Measurements from ENCODE around the gene CSKMT. TPM values are rescaled to one million over a fixed set of nuclear protein-coding genes. Genes with fewer than 3 reads are reported as not detected.

The CSKMT gene
- total RNA-seq, 2 experiments from 2014 or later = 37.1 to 43.6 TPM

DNA sequence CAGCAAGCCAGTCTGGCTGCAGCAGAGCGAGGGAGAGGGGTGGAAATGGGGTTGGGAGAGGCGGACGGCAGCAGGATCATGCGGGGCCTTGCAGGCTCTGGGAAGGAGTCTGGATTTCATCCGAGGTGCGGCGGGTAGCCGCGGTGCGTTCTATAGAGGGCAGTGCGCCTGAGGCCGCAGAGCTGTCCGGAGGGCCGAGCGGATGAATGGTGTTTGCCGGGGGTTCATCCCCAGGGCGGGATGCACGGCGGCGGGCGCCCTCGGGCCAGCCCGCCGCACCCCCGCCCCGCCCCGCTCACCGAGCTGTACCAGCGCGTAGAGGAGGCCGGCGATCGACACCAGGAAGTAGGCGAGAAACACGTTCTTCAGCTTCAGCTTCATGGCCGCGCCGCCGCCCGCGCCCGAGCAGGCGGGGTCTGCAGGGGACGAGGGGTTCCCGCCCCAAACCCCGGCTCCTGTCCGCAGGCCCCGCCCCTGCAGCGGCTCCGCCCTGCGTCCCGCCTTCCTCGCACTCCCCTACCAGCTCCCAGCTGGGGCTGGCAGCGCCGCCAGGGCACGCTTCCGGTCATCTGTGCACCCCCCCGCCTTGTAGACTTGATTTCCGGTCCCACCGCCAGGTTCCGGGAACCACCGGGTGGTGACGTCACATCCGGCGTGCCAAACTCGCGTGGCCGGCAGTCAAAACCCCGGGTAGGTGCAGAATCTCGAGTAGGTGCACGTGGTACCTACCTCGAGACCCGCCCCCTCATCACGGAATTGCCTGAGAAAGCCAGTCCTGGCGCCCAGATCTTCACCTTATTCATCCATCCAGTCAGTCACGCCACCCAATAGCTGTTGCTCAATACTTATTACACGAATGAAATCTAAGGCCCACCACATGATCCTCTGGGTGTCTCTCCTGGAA, 43.3 kb upstream of the CSKMT start, which contains the start of gene B3GAT3:
Gene B3GAT3 (minus strand): TSS at position 420 of the 904 bp plus-strand sequence. CDS start 39 bp downstream, at position 381.
- H3K27me3 Mint-ChIP-seq = no peaks in the 10 kb centered on the region
- H3K4me3 Mint-ChIP-seq = peak within 1 kb of the TSS; percentile 88
- no peak for TF ChIP-seq CTCF (IDR thresholded peaks at IDR 0.05)
- DNase-seq (peak; percentile 98), ATAC-seq (peak; percentile 94)
- POLR2A ChIA-PET = interaction anchor here (0.7 to 5.1 kb wide), 23 partner anchors 10 to 233 kb away, joined by 3 to 48 read pairs (median 5); partner anchors contain the start of genes C11orf98, CSKMT, EML3 and GANAB
- H3K9me3 Mint-ChIP-seq = no peaks in the 10 kb centered on the region
- H3K27ac Mint-ChIP-seq = peak within 1 kb of the TSS; percentile 91
- peaks cover 34% of the 10 kb centered on the region for H3K36me3 Mint-ChIP-seq (ENCODE audit: low read depth)
- peaks cover 24% of the 10 kb centered on the region for H3K4me1 Mint-ChIP-seq (ENCODE audit: low read depth)
- CTCF ChIA-PET = interaction anchor here (0.6 to 3.9 kb wide), 7 partner anchors 10 to 72 kb away, joined by 3 to 26 read pairs (median 4); partner anchors contain the start of genes EML3, MTA2 and ROM1
- intact Hi-C loops (cut with micrococcal nuclease) = no loop called here

GRCh38 chr11:62622476-62623089, 42.5 kb upstream of the CSKMT start:
- TF ChIP-seq CTCF (IDR thresholded peaks at IDR 0.05) = no peak
- H3K4me3 Mint-ChIP-seq = peak overlapping the region; percentile 88
- no peak for ATAC-seq
- intact Hi-C loops (cut with micrococcal nuclease) = no loop called here
- no peak for DNase-seq
- ChIA-PET CTCF (interaction anchor here (0.6 to 3.9 kb wide), 7 partner anchors 11 to 85 kb away, joined by 3 to 26 read pairs (median 4); partner anchors contain the start of genes EML3, GNG3, MTA2 and ROM1), POLR2A (interaction anchor here (0.6 to 5.1 kb wide), 17 partner anchors 11 to 233 kb away, joined by 3 to 48 read pairs (median 8); partner anchors contain the start of genes C11orf98, CSKMT, EML3 and GANAB)
- H3K36me3 Mint-ChIP-seq (ENCODE audit: low read depth) = peaks cover 34% of the 10 kb centered on the region
- H3K27me3 Mint-ChIP-seq = no peaks in the 10 kb centered on the region
- H3K27ac Mint-ChIP-seq = peak overlapping the region; percentile 87
- peaks cover 24% of the 10 kb centered on the region for H3K4me1 Mint-ChIP-seq (ENCODE audit: low read depth)
- H3K9me3 Mint-ChIP-seq = no peaks in the 10 kb centered on the region

DNA sequence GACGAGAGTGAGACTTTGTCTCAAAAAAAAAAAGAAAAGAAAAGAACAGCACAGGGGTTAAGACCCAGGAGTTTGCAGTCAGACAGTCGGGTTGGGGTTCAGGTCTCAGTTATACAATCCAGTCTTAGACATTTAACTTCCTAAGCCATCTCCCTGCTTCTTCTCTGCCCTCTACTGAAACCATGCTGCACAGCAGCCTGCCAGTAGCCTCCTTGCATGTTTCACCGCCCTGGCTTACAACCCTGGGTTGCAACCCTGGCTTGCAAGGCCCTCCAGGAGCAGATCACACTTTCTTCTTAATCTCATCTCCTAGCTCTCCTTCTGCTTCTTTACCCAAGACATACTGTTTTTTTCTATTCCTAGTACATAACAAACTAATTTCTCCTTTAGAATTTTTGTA, 37.4 kb upstream of the CSKMT start:
- no peak for TF ChIP-seq CTCF (IDR thresholded peaks at IDR 0.05)
- H3K36me3 Mint-ChIP-seq (ENCODE audit: low read depth) = peaks cover 40% of the 10 kb centered on the region
- H3K27me3 Mint-ChIP-seq = no peaks in the 10 kb centered on the region
- peaks cover 5% of the 10 kb centered on the region for H3K4me1 Mint-ChIP-seq (ENCODE audit: low read depth)
- ATAC-seq (peak; percentile 37), DNase-seq (peak; percentile 12)
- no peaks in the 10 kb centered on the region for H3K9me3 Mint-ChIP-seq
- POLR2A ChIA-PET = no interaction called here
- intact Hi-C loops (cut with micrococcal nuclease) = no loop called here
- CTCF ChIA-PET = interaction anchor here (1.2 to 1.6 kb wide), 2 partner anchors 13 to 67 kb away, joined by 3 to 5 read pairs; no protein-coding TSS in a partner anchor
- H3K27ac Mint-ChIP-seq = peak overlapping the region; percentile 14
- H3K4me3 Mint-ChIP-seq = no peak overlapping the region

GRCh38 chr11:62632492-62632891, 32.6 kb upstream of the CSKMT start:
- H3K4me1 Mint-ChIP-seq (ENCODE audit: low read depth) = peaks cover 15% of the 10 kb centered on the region
- ChIA-PET POLR2A (interaction anchor here (0.8 to 1.6 kb wide), 4 partner anchors 9 to 209 kb away, joined by 3 to 7 read pairs (median 4); partner anchors contain the start of gene INTS5), CTCF (no interaction called here)
- H3K9me3 Mint-ChIP-seq = no peaks in the 10 kb centered on the region
- ATAC-seq (no peak), DNase-seq (no peak)
- no peaks in the 10 kb centered on the region for H3K27me3 Mint-ChIP-seq
- peak overlapping the region; percentile 63 for H3K27ac Mint-ChIP-seq
- no peak overlapping the region for H3K4me3 Mint-ChIP-seq
- no peak for TF ChIP-seq CTCF (IDR thresholded peaks at IDR 0.05)
- peaks cover 59% of the 10 kb centered on the region for H3K36me3 Mint-ChIP-seq (ENCODE audit: low read depth)
- intact Hi-C loops (cut with micrococcal nuclease) = no loop called here

All from activated CD8-positive, alpha-beta T cell treated with anti-CD3 and anti-CD28 coated beads for 36 hours (primary cell).